ENCODE results near the gene KLHL26. TPM values are rescaled to one million over a fixed set of nuclear protein-coding genes. Genes with fewer than 3 reads are reported as not detected.
A peak's percentile ranks its signal among the peaks of the same experiment; 100 is the strongest.
"Not testable (repeated sequence)": the region's sequence is repeated elsewhere in the genome, so short reads cannot be mapped to it uniquely, and the experiment has no call there.

Gene KLHL26
- total RNA-seq, 3 donors from 2014 or later: 7.6 to 16.6 (median 8.9) TPM

DNA sequence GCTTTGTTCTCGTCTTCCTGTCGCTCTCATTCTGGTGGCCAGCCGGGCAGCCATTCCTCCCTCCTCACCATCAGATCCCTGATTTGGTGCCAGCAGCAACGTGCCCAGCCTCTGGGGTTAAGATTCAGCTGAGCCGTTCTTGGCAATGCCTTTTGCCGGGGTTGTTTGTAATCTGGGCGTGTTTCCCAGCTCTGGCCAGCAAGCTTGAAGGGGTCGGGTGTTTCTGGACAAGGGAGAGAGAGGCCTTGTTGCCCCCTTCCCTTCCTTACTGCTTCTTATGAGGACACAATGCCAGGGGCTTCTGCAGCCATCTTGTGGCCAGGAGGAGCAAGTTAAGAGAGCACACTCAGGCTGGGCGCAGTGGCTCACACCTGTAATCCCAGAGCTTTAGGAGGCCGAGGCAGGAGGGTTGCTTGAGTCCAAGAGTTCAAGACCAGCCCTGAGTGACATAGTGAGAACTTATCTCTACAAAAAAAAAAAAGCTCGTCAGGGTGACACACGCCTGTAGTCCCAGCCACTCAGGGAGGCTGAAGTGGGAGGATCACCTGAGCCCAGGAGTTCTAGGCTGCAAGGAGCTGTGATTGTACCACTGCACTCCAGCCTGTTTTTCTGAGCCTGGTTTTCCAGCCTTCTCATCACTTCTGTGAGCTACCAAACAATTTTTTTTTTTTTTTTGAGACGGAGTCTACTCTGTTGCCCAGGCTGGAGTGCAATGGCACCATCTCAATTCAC lies 35.9 kb downstream of the KLHL26 start:
- Histone ChIP-seq H3K9me3 (no peaks in the 10 kb centered on the region), H3K4me1 (ENCODE audit: low read depth) (peaks cover under 1% of the 10 kb centered on the region), H3K36me3 (ENCODE audit: low read depth) (peaks cover 4% of the 10 kb centered on the region), H3K4me3 (no peak overlapping the region)
- ATAC-seq: peak; percentile 37
- no peak for DNase-seq
- TF ChIP-seq CTCF (IDR thresholded peaks at IDR 0.05): no peak
- intact Hi-C loops (cut with DNase I, micrococcal nuclease): no loop called here

- peaks cover 4% of the 10 kb centered on the region for H3K4me1 ChIP-seq (ENCODE audit: low read depth)
- no peak for TF ChIP-seq CTCF (IDR thresholded peaks at IDR 0.05)
- DNase-seq (no peak), ATAC-seq (no peak)
- no peak overlapping the region for H3K4me3 ChIP-seq
- H3K9me3 ChIP-seq: no peaks in the 10 kb centered on the region
- intact Hi-C loops (cut with DNase I, micrococcal nuclease): no loop called here
- no peaks in the 10 kb centered on the region for H3K36me3 ChIP-seq (ENCODE audit: low read depth)
Observed at GRCh38 chr19:18674616-18675015, 37.8 kb downstream of the KLHL26 start.

DNA sequence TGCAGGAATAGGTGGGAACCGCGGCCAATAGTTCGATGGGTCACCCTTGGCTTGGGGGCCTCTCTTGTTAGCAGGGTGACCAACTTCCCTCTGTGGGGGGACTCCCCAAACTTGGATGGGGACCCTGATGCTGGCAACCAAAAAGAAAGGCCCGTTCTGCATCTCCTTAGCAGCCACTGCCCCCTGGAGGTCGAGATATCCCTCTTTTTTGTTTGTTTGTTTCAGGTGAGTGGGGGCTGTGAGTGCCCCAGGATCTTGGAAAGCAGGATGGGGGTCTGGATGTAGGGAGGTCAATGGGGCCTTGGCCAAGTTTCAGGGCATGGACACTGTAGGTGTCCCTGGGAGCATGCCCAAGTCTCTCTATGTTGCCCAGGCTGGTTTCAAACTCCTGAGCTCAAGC lies 39.0 kb downstream of the KLHL26 start:
- H3K4me3 ChIP-seq: no peak overlapping the region
- H3K9me3 ChIP-seq: no peaks in the 10 kb centered on the region
- ATAC-seq (no peak), DNase-seq (no peak)
- intact Hi-C loops (cut with DNase I, micrococcal nuclease): no loop called here
- peaks cover 4% of the 10 kb centered on the region for H3K4me1 ChIP-seq (ENCODE audit: low read depth)
- no peaks in the 10 kb centered on the region for H3K36me3 ChIP-seq (ENCODE audit: low read depth)
- no peak for TF ChIP-seq CTCF (IDR thresholded peaks at IDR 0.05)

DNA sequence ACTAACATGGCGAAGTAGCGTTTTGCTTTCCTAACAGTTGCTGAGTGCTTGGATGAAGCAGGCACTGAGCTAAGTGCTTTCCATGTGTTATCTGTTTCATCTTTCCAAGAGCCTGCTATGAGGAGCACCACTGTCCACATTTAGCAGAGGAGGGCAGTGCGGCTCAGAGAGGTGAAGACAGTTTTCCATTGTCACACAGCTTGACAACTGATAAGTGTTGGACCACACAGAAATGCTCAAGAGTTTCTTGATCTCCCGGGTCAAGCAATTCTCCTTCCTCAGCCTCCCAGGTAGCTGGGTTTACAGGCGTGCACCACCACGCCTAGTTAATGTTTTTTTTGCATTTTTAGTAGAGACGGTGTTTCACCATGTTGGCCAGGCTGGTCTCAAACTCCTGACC lies 39.9 kb downstream of the KLHL26 start:
- TF ChIP-seq CTCF (IDR thresholded peaks at IDR 0.05): no peak
- no peak for ATAC-seq
- Histone ChIP-seq H3K4me1 (ENCODE audit: low read depth) (peaks cover 4% of the 10 kb centered on the region), H3K36me3 (ENCODE audit: low read depth) (no peaks in the 10 kb centered on the region), H3K9me3 (no peaks in the 10 kb centered on the region), H3K4me3 (no peak overlapping the region)
- DNase-seq: no peak
- intact Hi-C loops (cut with DNase I, micrococcal nuclease): no loop called here

DNA sequence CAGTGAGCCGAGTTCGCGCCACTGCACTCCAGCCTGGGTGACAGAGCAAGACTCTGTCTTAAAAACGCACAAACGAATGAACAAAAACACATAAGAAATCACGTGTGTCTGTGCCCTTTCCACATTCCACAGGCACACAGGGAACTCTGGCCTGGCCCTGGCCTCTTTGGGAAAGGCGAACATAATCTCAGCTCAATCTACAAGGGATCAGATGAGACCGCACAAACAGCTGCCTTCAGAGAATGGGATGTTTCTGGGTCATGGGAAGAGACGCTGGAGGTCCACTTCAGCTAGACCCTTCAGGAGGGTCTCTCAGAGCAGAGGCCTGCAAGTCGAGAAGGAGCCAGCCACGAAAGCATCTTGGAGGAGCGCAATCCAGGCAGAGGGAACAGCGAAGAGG lies 40.3 kb downstream of the KLHL26 start:
- H3K4me1 ChIP-seq (ENCODE audit: low read depth): peaks cover 4% of the 10 kb centered on the region
- no peaks in the 10 kb centered on the region for H3K9me3 ChIP-seq
- DNase-seq (no peak), ATAC-seq (no peak)
- intact Hi-C loops (cut with DNase I, micrococcal nuclease): no loop called here
- H3K36me3 ChIP-seq (ENCODE audit: low read depth): no peaks in the 10 kb centered on the region
- TF ChIP-seq CTCF (IDR thresholded peaks at IDR 0.05): no peak
- H3K4me3 ChIP-seq: no peak overlapping the region

DNA sequence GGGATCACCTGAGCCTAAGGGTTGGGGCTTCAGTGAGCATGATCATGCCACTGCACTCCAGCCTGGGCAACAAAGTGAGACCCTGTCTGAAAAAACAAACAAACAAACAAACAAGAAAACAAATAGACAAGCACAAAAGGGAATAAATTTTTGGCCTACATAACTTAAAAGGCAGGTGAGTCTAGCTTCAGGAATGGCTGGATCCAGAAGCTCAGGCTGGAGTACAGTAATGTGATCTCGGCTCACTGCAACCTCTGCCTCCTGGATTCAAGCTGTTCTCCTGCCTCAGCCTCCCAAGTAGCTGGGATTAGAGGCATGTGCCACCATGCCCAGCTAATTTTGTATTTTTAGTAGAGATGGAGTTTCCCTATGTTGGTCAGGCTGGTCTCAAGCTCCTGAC lies 43.3 kb downstream of the KLHL26 start:
- intact Hi-C loops (cut with DNase I, micrococcal nuclease); ATAC-seq; H3K4me3 ChIP-seq; DNase-seq; H3K36me3 ChIP-seq (ENCODE audit: low read depth); H3K4me1 ChIP-seq (ENCODE audit: low read depth); H3K9me3 ChIP-seq: not testable (repeated sequence)

Data from mucosa of descending colon (tissue), 3 donors.